ENCODE data around the gene ARSA.

The ARSA gene

GRCh38 chr22:50604256-50605001, 23.5 kb downstream of the ARSA start:
- H3K4me3 ChIP-seq (ENCODE audit: low read depth, low read length), result no peak overlapping the region
- no peak for DNase-seq (ENCODE audit: low read depth)
- TF ChIP-seq CTCF (IDR thresholded peaks at IDR 0.05; ENCODE audit: low read depth, low read length, missing control alignments), result no peak

- TF ChIP-seq CTCF (IDR thresholded peaks at IDR 0.05; ENCODE audit: low read depth, low read length, missing control alignments), result no peak
- H3K4me3 ChIP-seq (ENCODE audit: low read depth, low read length), result no peak overlapping the region
- no peak for DNase-seq (ENCODE audit: low read depth)
These were observed 24.3 kb downstream of the ARSA start for GRCh38 chr22:50603511-50604255.

- TF ChIP-seq CTCF (IDR thresholded peaks at IDR 0.05; ENCODE audit: low read depth, low read length, missing control alignments), result no peak
- DNase-seq (ENCODE audit: low read depth), result no peak
- no peak overlapping the region for H3K4me3 ChIP-seq (ENCODE audit: low read depth, low read length)
These were observed 25.6 kb downstream of the ARSA start for GRCh38 chr22:50602338-50602700.

GRCh38 chr22:50601669-50602337, 26.1 kb downstream of the ARSA start:
- no peak overlapping the region for H3K4me3 ChIP-seq (ENCODE audit: low read depth, low read length)
- TF ChIP-seq CTCF (IDR thresholded peaks at IDR 0.05; ENCODE audit: low read depth, low read length, missing control alignments), result no peak
- DNase-seq (ENCODE audit: low read depth), result no peak

GRCh38 chr22:50600967-50601668, 26.8 kb downstream of the ARSA start:
- no peak overlapping the region for H3K4me3 ChIP-seq (ENCODE audit: low read depth, low read length)
- TF ChIP-seq CTCF (IDR thresholded peaks at IDR 0.05; ENCODE audit: low read depth, low read length, missing control alignments), result no peak
- DNase-seq (ENCODE audit: low read depth), result no peak

GRCh38 chr22:50600538-50600937, 27.4 kb downstream of the ARSA start, which contains the start of gene MAPK8IP2:
Gene MAPK8IP2, plus strand, starts transcription at chr22:50600793. Its CDS starts 26 bp downstream, at chr22:50600819.
- no peak for DNase-seq (ENCODE audit: low read depth)
- H3K4me3 ChIP-seq (ENCODE audit: low read depth, low read length), result no peak within 1 kb of the TSS; the same call in 1 of the 2 replicates
- no peak for TF ChIP-seq CTCF (IDR thresholded peaks at IDR 0.05; ENCODE audit: low read depth, low read length, missing control alignments)
